GM12891 (cell line): ENCODE data around the gene LRRC27.
"Not testable (repeated sequence)": the region's sequence is repeated elsewhere in the genome, so short reads cannot be mapped to it uniquely, and the experiment has no call there.

ENCODE experiments used
- DNase-seq: peaks from one replicate; pipeline ENCODE4 v3.0.0; 2011; ENCODE audit warnings: low spot score; ENCODE audit not compliant: insufficient read length
- FAIRE-seq: peaks from 2 replicates; lab custom pipeline; 2011; peaks lifted over from hg19 to GRCh38; lab: Jason Lieb, UNC
- PAX5 ChIP-seq: IDR thresholded peaks from 2 replicates; pipeline ENCODE4 v1.6.1; 2011; ENCODE audit warnings: low read length, moderate library complexity, mild to moderate bottlenecking; ENCODE audit not compliant: insufficient read depth, severe bottlenecking
- POLR2A ChIP-seq: IDR thresholded peaks from 2 replicates; pipeline ENCODE4 v1.6.1; 2011; ENCODE audit warnings: low read depth, low read length, control low read depth
- POLR2AphosphoS5 ChIP-seq: IDR thresholded peaks from 2 replicates; pipeline ENCODE4 v1.6.1; 2011; ENCODE audit warnings: low read depth, low read length, control low read depth
- POU2F2 ChIP-seq: IDR thresholded peaks from 2 replicates; pipeline ENCODE4 v1.6.1; 2011; ENCODE audit warnings: low read depth, mild to moderate bottlenecking, control low read depth, low read length, moderate library complexity
- SPI1 ChIP-seq: IDR thresholded peaks from 2 replicates; pipeline ENCODE4 v1.6.1; 2011; ENCODE audit warnings: low read depth, low read length, control low read depth
- TAF1 ChIP-seq: IDR thresholded peaks from 2 replicates; pipeline ENCODE4 v1.6.1; 2011; ENCODE audit warnings: low read depth, low read length, control low read depth

Gene LRRC27

GRCh38 chr10:132372516-132373095 lies 40.6 kb downstream of the LRRC27 start:
- no peak for DNase-seq
- TF ChIP-seq POLR2A (no peak), SPI1 (no peak), TAF1 (no peak), POLR2AphosphoS5 (no peak), PAX5 (no peak), POU2F2 (no peak)
- FAIRE-seq, result no peak

- no peak for DNase-seq
- FAIRE-seq, result no peak
- TF ChIP-seq POLR2A (no peak), TAF1 (no peak), POLR2AphosphoS5 (no peak), POU2F2 (no peak), SPI1 (no peak), PAX5 (no peak)
Observed at GRCh38 chr10:132373241-132373955, 41.4 kb downstream of the LRRC27 start.

GRCh38 chr10:132374176-132374575 lies 42.2 kb downstream of the LRRC27 start:
- FAIRE-seq, result no peak
- DNase-seq, result no peak
- TF ChIP-seq TAF1 (no peak), POU2F2 (no peak), POLR2A (no peak), PAX5 (no peak), SPI1 (no peak), POLR2AphosphoS5 (no peak)

GRCh38 chr10:132374612-132375011 lies 42.6 kb downstream of the LRRC27 start:
- DNase-seq, result no peak
- TF ChIP-seq POLR2A (no peak), SPI1 (no peak), POLR2AphosphoS5 (no peak), TAF1 (no peak), POU2F2 (no peak), PAX5 (no peak)

GRCh38 chr10:132375116-132375794 lies 43.3 kb downstream of the LRRC27 start:
- FAIRE-seq (no peak), DNase-seq (no peak)
- TF ChIP-seq POU2F2 (no peak), POLR2AphosphoS5 (no peak), TAF1 (no peak), PAX5 (no peak), SPI1 (no peak)

More at GRCh38 chr10:132374612-132375011, 42.6 kb downstream of the LRRC27 start:
- FAIRE-seq, result no peak

- DNase-seq (no peak), FAIRE-seq (no peak)
- no peak for TF ChIP-seq POLR2A
- no peak for TF ChIP-seq PAX5
- TF ChIP-seq SPI1, result no peak
- no peak for TF ChIP-seq POU2F2
- TF ChIP-seq POLR2AphosphoS5, result no peak
- TF ChIP-seq TAF1, result no peak
Observed at GRCh38 chr10:132375795-132376297, 43.9 kb downstream of the LRRC27 start.

- TF ChIP-seq POLR2A (no peak), TAF1 (no peak), SPI1 (no peak), PAX5 (no peak), POU2F2 (no peak), POLR2AphosphoS5 (no peak)
- no peak for DNase-seq
- no peak for FAIRE-seq
Observed at GRCh38 chr10:132376394-132376851, 44.4 kb downstream of the LRRC27 start.

- DNase-seq (no peak), FAIRE-seq (no peak)
- TF ChIP-seq PAX5, result no peak
- TF ChIP-seq POLR2A, result no peak
- no peak for TF ChIP-seq TAF1
- no peak for TF ChIP-seq POU2F2
- no peak for TF ChIP-seq SPI1
- no peak for TF ChIP-seq POLR2AphosphoS5
Observed at GRCh38 chr10:132377326-132377725, 45.3 kb downstream of the LRRC27 start.

GRCh38 chr10:132379026-132379425 lies 47.0 kb downstream of the LRRC27 start:
- not testable (repeated sequence) for FAIRE-seq, DNase-seq

GRCh38 chr10:132380986-132381385 lies 49.0 kb downstream of the LRRC27 start:
- not testable (repeated sequence) for DNase-seq, FAIRE-seq

- TF ChIP-seq TAF1 (no peak), SPI1 (no peak)
- DNase-seq (no peak), FAIRE-seq (no peak)
Observed at GRCh38 chr10:132381741-132382140, 49.7 kb downstream of the LRRC27 start.
